Measurements from ENCODE around the gene CLDN25.

DNA sequence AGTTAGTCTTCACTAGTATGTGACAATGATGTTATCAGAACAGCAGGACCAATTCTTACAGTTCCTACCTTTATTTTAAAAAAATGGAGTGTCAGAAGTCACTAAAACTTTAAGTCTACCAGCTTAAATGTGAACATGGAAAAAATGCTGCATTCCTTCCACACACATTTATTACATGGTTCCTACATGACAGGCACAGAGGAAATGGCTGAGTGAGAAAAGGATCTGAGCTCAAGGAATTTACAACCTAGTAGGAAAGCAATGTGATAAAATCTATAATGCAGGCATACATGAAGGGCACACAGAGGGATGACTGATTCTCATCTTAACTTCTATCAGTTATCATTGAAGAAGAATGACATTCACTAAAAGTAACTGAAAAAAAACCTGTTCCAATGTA, 23.0 kb downstream of the CLDN25 start:
- TF ChIP-seq, protein P1, sequence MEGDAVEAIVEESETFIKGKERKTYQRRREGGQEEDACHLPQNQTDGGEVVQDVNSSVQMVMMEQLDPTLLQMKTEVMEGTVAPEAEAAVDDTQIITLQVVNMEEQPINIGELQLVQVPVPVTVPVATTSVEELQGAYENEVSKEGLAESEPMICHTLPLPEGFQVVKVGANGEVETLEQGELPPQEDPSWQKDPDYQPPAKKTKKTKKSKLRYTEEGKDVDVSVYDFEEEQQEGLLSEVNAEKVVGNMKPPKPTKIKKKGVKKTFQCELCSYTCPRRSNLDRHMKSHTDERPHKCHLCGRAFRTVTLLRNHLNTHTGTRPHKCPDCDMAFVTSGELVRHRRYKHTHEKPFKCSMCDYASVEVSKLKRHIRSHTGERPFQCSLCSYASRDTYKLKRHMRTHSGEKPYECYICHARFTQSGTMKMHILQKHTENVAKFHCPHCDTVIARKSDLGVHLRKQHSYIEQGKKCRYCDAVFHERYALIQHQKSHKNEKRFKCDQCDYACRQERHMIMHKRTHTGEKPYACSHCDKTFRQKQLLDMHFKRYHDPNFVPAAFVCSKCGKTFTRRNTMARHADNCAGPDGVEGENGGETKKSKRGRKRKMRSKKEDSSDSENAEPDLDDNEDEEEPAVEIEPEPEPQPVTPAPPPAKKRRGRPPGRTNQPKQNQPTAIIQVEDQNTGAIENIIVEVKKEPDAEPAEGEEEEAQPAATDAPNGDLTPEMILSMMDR (tag by site-specific recombination; IDR thresholded peaks at IDR 0.05), result no peak
- TF ChIP-seq, protein P2, sequence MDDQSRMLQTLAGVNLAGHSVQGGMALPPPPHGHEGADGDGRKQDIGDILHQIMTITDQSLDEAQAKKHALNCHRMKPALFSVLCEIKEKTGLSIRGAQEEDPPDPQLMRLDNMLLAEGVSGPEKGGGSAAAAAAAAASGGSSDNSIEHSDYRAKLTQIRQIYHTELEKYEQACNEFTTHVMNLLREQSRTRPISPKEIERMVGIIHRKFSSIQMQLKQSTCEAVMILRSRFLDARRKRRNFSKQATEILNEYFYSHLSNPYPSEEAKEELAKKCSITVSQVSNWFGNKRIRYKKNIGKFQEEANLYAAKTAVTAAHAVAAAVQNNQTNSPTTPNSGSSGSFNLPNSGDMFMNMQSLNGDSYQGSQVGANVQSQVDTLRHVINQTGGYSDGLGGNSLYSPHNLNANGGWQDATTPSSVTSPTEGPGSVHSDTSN (CRISPR knock-in tag; IDR thresholded peaks at IDR 0.05), result no peak
- no peak for TF ChIP-seq ZNF324 (tag by site-specific recombination; IDR thresholded peaks at IDR 0.05)
- TF ChIP-seq, protein P3, sequence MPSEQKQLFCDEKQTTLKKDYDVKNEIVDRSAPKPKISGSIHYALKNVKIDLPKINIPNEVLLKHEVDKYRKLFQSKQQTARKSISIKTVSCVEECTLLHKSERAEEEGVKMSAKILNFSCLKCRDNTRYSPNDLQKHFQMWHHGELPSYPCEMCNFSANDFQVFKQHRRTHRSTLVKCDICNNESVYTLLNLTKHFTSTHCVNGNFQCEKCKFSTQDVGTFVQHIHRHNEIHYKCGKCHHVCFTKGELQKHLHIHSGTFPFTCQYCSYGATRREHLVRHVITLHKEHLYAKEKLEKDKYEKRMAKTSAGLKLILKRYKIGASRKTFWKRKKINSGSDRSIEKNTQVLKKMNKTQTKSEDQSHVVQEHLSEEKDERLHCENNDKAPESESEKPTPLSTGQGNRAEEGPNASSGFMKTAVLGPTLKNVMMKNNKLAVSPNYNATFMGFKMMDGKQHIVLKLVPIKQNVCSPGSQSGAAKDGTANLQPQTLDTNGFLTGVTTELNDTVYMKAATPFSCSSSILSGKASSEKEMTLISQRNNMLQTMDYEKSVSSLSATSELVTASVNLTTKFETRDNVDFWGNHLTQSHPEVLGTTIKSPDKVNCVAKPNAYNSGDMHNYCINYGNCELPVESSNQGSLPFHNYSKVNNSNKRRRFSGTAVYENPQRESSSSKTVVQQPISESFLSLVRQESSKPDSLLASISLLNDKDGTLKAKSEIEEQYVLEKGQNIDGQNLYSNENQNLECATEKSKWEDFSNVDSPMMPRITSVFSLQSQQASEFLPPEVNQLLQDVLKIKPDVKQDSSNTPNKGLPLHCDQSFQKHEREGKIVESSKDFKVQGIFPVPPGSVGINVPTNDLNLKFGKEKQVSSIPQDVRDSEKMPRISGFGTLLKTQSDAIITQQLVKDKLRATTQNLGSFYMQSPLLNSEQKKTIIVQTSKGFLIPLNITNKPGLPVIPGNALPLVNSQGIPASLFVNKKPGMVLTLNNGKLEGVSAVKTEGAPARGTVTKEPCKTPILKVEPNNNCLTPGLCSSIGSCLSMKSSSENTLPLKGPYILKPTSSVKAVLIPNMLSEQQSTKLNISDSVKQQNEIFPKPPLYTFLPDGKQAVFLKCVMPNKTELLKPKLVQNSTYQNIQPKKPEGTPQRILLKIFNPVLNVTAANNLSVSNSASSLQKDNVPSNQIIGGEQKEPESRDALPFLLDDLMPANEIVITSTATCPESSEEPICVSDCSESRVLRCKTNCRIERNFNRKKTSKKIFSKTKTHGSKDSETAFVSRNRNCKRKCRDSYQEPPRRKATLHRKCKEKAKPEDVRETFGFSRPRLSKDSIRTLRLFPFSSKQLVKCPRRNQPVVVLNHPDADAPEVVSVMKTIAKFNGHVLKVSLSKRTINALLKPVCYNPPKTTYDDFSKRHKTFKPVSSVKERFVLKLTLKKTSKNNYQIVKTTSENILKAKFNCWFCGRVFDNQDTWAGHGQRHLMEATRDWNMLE (tag by site-specific recombination; conservative IDR thresholded peaks at IDR 0.05; ENCODE audit: low read depth), result no peak
- no peak for TF ChIP-seq YY1 (tag by site-specific recombination; IDR thresholded peaks at IDR 0.05)
- no peak for TF ChIP-seq ZNF791 (tag by site-specific recombination; IDR thresholded peaks at IDR 0.05)

Measured in HEK293 (cell line).